Ammon's horn (tissue), 1 donor: ENCODE results near the gene TDRD7.
"Not testable (repeated sequence)": the region's sequence is repeated elsewhere in the genome, so short reads cannot be mapped to it uniquely, and the experiment has no call there.

ENCODE experiments used
- DNase-seq: peaks from one replicate; pipeline ENCODE4 v3.0.0-alpha.2; 2016; ENCODE audit warnings: low spot score

The TDRD7 gene

GRCh38 chr9:97427885-97428284 lies 16.0 kb downstream of the TDRD7 start:
- DNase-seq: no peak

GRCh38 chr9:97430316-97431043 lies 18.6 kb downstream of the TDRD7 start:
- no peak for DNase-seq

- no peak for DNase-seq
These were observed 19.1 kb downstream of the TDRD7 start for GRCh38 chr9:97431044-97431441.

- no peak for DNase-seq
These were observed 19.8 kb downstream of the TDRD7 start for GRCh38 chr9:97431549-97432143.

GRCh38 chr9:97437051-97437600 lies 25.2 kb downstream of the TDRD7 start:
- no peak for DNase-seq

GRCh38 chr9:97438257-97438656 lies 26.4 kb downstream of the TDRD7 start:
- no peak for DNase-seq

GRCh38 chr9:97438666-97439065 lies 26.8 kb downstream of the TDRD7 start:
- DNase-seq: no peak

GRCh38 chr9:97440160-97440559 lies 28.3 kb downstream of the TDRD7 start:
- DNase-seq: no peak

- DNase-seq: no peak
These were observed 29.8 kb downstream of the TDRD7 start for GRCh38 chr9:97441729-97442128.

GRCh38 chr9:97445119-97445701 lies 33.3 kb downstream of the TDRD7 start:
- DNase-seq: no peak

GRCh38 chr9:97447001-97447400 lies 35.1 kb downstream of the TDRD7 start:
- DNase-seq: no peak

- DNase-seq: not testable (repeated sequence)
These were observed 41.7 kb downstream of the TDRD7 start for GRCh38 chr9:97453573-97453972.

- DNase-seq: not testable (repeated sequence)
These were observed 44.9 kb downstream of the TDRD7 start for GRCh38 chr9:97456841-97457240.

- DNase-seq: no peak
These were observed 47.4 kb downstream of the TDRD7 start for GRCh38 chr9:97459326-97459725.

GRCh38 chr9:97462159-97462558 lies 50.3 kb downstream of the TDRD7 start:
- DNase-seq: no peak

- no peak for DNase-seq
These were observed 51.0 kb downstream of the TDRD7 start for GRCh38 chr9:97462914-97463313.

- peak; percentile 95 for DNase-seq
These were observed 57.0 kb downstream of the TDRD7 start for GRCh38 chr9:97468658-97469448.

- peak; percentile 52 for DNase-seq
These were observed 58.2 kb downstream of the TDRD7 start for GRCh38 chr9:97470076-97470475.

GRCh38 chr9:97473717-97474116 lies 61.8 kb downstream of the TDRD7 start:
- peak; percentile 23 for DNase-seq

- no peak for DNase-seq
These were observed 62.6 kb downstream of the TDRD7 start for GRCh38 chr9:97474372-97474925.

GRCh38 chr9:97475059-97475458 lies 63.2 kb downstream of the TDRD7 start:
- no peak for DNase-seq
